Skin of body (tissue), 2 donors: ENCODE data around the gene FKBP11. TPM values are rescaled to one million over a fixed set of nuclear protein-coding genes. Genes with fewer than 3 reads are reported as not detected.
A peak's percentile ranks its signal among the peaks of the same experiment; 100 is the strongest.

ENCODE experiments used
- DNase-seq: peaks from one replicate; lab custom pipeline; 2025; lab: John Stamatoyannopoulos, UW
- total RNA-seq: library from RNA; depleted of rRNA; stranded (reverse); fragments of >200 nt; gene quantifications from one replicate; pipeline ENCODE4 v1.2.3, GENCODE V29; 2014

Gene FKBP11
- total RNA-seq: 16.4 TPM

DNA sequence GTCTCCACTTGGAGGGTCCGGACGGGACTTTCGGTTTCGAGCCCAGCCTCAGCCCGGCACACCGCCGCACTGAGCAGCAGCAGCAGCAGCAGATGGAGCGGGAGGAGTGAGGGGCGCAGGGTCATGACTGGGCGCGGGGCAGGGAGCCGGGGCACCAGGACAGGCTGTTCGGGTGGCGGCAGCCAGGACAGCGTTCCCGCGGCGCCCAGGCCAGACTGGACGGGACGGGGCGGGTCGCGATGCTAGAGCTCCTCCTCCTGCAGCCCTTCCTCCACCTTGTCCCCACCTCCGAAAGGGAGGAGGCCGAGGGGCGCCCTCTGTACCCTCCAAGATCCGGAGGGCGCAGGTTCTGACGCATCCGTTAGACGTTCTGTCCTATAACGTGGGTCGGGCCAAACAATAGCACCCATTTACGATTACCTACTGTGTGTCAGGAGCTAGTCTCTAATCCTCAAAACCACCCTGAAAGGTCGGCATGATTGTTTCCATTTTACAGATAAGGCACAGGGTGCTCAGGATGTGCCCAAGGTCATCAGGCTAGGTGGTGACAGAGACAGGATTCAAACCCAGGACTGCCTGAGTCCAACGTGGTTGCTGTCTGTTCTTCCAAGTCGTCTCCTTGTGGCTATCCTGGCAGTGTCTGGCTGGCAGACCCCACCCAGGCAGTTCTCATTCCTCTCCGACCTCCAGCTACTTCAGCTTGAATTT, at the start of gene FKBP11:
TSS of gene FKBP11 (minus strand) at position 189 of the 708 bp plus-strand sequence. CDS start at position 125, 64 bp downstream.
- DNase-seq: no peak

DNA sequence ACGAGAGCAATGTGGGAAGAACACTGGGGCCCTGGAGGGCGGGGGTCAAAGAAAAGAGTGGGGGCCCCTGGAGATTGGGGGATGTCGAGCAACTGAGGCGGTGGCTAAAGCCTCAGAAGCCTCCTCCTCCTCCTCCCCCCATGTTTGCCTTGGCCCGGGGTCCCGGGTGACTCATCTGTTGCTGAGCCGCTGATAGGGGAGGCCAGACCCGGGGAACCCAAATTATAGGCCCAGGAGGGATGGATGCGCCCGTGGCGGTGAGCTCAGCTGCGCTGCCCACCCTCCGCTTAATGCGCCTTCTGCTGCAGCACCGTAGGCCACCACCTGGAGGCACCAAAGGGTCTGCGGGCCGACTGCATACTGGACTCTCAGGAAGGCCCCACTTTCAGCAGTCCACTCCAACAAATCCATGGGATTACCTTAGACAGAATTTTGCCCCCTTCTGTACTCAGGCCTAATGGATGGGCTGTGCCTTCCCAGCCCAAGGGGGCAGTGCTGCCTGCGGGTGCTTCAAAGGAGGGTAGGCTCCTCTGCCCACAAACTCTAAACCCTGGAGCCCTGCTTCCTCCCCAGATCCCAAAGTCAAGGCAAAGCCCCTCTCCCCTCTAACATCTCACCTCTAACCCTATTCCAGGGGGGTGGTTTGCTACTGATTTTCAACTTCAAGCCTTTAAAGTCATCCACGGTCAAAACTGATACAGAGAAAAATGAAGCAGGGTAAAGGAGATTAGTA, 48.8 kb upstream of the FKBP11 start:
- DNase-seq: no peak

DNA sequence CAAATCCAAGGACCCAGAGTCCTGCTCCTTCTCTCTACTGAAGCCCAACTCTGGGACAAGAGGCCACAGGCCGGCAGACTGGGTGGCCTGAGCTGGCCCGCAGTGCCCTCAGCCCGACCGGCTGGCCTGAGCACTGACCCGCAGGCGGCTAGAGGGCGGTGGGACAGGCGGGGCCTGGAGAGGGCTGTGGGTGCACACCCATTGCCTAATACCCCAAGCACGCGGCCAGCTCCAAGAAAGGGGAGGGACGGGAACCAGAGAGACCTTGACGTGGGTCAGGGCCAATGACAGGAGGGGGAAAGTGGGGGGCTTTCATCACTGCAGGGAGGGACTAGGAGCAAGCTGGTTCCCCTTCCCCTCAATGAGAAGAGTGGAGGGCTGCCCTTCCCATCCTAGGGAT, 48.2 kb upstream of the FKBP11 start:
- DNase-seq: no peak

DNA sequence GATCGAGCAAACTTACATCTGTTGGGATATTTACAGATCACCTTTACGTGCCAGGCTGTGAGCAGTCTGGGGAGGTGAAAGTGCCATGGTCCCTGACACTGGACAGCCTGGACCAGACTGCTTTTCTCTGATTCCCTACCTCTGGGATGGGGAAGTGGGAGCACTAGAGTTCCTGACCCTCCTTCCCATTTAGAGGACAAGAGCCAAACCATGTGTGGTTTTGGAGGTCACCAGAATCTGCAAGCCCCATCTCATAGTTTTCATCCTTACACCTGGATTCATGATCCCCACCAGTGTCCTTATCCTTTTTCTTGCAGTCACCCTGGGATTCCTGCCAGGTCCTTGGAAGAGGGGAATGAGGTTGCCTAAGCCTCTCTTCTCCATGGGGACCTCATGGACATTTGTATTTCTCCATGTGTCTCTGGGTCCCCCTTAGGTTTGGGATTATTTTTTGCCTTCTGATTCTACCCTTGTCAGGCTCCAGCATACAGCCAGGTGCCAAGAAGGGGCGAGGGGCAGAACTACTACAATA, 47.7 kb upstream of the FKBP11 start:
- no peak for DNase-seq

DNA sequence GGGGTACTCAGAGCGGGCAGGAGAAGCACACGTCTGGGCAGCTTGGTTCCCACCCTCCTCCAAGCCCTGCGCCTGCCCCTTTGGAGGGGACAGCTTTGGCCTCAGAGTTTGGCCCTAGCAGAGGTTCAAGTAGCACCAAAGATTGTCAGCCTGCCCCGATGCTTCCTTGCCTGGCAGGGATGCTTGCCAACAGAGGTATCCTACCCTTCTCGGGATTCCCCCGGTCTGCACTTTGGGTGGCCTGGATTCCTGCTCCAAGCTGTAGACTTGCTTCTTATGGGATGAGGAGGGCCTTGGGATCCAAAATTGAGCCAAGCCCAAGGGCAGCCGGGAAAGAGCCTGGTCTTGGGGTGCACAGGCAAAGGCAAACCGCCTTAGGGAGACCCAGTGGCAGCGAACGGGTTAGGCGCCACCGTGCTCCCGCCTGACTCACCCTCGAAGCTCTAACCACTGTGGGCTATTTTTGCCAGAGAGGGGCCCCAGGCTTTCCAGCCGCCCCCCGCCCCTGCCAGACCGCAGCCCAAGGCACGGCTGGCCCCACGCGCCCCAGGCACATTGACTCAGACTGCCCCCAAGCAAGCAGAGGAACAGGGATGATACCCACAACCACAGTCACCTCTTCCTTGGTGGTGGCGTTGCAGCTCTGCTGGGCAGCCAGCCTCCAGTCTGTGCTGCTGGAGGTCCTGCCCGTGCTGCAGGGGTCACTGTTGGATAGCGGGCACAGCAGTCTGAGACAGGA, 47.1 kb upstream of the FKBP11 start:
- DNase-seq: no peak

DNA sequence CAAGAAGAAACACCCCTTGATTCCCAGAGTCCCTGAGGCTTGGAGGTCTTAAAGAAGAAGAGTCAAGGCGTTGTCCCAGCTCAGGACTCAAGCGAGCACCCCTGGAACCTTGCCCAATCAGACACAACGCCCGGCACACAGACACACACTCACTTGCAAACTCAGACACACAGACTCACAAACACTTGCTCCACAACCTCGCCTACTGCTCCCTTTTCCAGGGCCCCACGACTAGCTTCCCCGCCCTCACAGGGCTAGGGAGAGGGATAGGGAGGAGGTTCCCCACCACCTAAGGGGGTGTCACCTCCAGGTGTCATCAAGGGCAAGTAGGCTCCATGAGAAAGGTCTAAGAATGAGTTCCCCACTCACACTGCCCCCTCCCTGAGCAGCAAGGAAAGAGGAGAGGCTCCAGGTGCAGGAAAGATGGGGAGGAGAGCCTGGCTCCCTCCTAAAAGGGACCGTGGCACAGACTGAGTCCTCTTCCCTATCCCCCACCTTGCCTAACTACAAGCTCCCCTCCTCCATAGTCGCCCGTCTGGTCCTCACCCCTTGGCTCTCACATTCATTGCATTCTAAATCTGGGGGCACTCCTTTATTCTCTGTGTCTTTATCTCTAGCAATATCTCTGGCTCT, 45.5 kb upstream of the FKBP11 start:
- no peak for DNase-seq

DNA sequence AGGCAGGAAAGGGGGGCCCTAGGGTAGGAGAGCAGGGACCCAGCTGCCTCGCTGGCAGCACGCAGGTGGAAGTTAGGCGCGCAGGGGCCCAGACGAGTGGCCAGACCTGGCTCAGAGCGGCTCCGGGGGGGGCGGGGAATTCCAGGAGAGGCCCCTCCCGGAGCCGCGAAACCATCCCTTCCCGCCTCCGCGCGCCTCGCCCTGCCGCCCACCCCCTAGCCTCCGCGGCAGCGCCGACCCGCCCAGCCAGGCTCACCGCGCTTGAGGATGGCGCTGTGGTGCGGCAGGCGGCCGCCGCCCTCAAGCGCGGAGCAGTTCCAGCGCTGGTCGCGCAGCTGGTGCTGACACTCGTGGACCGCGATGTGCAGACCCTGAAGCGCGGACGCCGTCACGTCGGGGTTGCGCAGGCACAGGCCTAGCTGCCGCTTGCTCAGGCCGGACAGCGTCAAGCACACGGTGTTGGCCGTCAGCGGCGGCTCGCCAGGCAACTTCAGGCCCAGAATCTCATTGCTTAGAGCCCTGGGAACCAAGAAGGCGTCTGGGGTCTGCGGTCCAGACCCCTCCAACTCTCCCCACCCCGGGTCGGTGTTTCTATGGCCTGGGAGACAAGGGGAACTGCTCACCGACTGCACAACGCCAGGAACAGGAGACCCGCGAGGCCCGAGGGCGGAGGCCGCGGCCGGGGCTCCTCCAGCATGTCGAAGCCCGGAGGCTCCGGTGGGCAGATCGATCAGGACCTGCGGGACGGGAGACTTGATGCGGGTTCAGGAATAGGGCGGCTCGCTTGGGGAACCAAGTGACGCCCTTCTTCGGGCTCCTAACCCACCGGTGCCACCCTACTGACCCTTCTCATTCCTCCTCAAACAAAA, 44.8 kb upstream of the FKBP11 start:
- no peak for DNase-seq

DNA sequence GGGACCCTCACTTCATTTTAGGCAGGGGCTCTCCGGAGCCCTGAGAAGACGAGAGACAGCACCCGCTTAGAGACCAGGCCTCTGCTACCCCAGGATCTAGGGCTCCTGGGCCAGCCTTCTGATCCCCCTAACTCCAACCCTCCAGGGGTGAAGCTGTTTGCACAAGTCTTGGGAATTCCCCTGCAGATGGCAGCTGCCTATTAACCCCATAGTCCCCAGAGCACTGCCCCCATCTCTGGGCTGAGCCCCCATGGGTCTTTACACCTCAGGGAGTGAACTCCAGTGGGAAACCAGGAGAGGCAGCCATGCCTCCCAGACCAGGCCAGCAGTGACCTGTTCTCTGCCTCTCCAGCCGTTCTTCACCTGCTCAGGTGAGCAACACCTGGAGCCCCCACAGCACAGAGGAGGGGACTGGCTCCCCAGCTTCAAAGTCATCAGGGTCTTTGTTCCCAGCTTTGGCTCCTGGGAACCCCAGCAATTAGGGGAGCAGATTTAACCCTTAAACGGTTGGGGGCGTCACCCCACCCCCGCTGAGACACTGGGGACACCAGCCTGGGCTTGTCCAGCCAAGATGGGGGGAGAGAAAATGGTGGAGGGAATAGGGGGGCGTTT, 44.0 kb upstream of the FKBP11 start:
- no peak for DNase-seq

DNA sequence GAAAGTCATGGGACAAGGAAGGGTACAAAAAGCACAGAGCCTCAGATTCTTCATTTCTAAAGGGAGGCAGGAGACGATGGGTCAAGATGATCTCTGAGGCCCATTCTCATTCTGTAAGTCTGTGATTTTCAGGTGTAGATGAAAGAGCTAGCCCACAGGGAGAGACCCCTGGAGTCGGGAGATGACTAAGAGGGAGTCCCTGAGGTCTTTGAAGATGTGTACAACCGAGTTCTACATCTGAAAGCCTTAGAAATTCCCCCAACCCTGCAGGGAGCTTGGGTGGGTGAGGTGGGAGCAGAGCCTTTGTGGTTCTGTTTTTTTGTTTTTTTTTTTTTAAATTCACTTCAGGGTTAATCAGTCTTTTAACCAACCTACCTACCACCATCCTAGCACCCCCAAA, 43.2 kb upstream of the FKBP11 start:
- DNase-seq: no peak

DNA sequence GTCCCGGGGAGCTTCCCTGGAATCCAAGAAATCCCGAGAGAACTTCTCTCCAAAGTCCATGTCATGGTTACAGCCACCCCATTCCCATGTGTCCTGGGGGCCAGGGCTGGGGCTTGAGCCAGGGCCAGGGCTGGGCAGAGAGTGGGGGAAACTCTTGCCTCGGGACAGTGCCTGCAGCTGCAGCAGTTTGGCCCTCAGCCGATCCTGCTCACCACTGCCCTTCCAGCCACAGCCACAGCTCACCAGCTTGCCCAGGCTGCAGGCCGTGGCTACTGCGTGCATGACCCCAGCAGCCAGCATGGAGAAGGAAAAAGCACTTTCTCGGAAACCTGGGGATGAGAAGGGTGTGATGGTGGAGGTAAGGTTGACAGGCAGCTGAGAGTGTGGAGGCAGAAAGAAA, 42.7 kb upstream of the FKBP11 start:
- DNase-seq: no peak

DNA sequence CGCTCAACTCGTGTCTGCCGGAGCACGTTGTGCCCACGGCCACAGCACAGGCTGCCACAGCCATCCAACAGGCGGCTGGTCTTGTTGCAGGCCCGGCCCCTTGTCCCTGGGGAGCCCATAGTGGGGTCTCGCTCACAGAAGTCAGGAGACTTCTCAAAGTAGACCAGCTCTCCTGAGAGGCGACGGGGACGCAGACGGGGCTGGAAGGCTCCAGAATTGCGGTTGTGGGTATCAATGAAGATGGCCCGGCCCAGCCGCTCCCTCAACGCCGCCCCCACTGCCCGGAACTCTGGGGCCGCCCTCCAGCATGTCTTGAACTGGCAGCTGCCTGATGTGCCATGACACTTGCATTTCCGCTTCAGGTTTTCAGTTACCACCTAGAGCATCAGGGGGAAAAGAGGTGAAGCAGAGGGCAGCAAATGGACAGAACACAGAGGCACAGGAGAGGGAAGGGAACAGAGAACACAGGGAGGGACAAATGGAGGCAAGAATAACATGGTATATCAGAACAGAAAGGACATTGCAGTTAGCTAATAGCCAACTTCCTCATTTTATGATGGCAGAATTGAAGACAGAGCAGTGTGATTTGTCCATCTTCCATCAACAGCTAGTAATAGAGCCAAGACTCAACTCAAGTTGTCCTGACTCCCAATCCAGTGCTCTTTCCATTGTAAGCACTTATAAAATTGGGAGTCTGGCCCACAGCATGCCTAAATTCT, 41.0 kb upstream of the FKBP11 start:
- no peak for DNase-seq

DNA sequence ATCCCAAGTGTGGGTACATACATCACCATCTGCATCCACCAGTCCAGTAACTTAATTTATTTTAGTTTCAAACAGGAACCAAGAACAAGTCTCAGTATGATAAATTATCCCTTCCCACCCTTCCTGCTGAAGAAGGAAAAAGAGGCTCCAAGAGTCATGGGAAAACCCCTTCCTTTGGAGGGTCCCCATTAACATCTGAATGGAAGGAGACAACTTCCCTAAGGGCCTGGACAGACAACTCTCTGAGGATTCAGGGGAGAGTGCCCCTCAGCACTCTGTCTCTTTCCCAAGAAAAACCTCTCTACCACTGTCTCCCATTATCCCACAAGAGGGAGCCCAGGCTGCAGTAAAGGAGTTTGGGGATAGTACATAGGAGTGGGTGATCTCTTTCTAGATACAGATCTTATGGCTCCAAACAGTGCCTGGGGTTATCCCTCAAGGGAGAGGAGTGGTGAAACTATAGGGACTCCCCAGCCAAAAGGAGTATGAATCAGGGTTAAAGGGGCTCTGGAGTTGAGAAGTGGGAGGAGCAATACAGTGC, 40.1 kb upstream of the FKBP11 start:
- DNase-seq: no peak

DNA sequence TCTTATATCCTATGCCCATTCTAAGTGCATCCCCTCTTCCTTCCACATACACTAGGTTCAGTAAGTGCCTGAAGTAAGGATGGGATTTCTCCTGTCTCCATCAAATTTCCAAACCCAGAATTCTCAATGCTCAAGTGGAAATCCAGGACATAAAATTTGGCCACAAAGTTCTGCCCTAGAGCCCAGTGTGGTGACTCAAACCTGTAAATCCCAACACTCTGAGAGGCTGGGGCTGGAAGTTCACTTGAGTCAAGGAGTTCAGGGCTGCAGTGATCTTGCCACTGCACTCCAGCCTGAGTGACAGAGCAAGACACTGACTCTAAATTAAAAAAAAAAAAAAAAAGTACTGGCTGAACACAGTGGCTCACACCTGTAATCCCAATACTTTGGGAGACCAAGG, 36.5 kb upstream of the FKBP11 start:
- no peak for DNase-seq

DNA sequence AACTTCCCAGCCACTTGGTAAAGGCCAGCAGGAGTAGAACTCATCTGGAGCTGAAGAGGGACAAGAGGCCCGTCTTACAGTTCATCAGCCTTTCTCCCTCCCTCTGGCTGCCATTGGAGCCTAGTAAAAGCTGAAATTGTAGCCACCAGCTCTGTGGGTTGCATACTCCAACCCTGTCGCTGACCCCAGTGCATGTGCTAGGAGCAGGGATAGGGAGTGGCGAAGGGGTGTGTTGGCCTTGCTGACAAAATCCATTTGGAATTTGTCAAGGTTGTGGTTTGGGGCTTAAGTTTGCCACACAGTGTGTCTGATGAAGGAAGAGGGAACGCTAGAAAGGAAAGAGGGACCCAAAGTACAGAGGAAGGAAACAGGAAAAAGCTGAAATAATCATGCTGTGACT, 36.0 kb upstream of the FKBP11 start:
- DNase-seq: no peak

DNA sequence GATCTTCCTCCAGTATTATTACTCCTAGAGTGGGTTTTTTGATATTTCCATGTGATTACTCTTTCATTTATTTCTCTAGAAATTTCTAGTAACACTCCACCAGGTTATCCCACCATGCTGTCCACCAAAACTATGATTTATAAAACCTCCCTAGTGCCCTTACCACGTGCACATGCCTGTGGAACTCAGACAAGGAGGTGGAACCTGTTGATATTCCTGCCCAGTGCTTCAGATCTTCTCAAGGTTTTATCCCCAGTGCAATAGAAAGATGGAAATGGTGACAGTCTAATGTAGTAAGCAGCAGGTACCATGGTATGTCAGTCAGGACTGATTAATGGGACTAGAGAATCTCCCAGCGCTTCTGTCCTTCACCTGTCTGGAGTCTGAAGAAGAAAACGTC, 35.5 kb upstream of the FKBP11 start:
- no peak for DNase-seq

DNA sequence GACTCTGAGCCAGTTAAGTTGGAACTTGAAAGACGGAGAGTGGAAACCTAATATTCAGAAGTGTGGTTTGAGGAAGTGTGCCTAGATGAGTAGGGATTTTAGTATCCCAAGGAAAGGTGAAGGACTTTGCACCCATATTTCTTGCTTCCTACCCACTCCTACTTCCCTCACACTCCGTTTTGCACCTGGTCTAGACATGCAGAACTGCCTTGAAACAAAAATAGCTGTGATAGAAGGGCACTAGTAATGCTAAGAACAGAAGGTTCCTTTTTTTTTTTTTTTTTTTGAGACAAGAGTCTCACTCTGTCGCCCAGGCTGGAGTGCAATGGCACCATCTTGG, 32.7 kb upstream of the FKBP11 start:
- no peak for DNase-seq

DNA sequence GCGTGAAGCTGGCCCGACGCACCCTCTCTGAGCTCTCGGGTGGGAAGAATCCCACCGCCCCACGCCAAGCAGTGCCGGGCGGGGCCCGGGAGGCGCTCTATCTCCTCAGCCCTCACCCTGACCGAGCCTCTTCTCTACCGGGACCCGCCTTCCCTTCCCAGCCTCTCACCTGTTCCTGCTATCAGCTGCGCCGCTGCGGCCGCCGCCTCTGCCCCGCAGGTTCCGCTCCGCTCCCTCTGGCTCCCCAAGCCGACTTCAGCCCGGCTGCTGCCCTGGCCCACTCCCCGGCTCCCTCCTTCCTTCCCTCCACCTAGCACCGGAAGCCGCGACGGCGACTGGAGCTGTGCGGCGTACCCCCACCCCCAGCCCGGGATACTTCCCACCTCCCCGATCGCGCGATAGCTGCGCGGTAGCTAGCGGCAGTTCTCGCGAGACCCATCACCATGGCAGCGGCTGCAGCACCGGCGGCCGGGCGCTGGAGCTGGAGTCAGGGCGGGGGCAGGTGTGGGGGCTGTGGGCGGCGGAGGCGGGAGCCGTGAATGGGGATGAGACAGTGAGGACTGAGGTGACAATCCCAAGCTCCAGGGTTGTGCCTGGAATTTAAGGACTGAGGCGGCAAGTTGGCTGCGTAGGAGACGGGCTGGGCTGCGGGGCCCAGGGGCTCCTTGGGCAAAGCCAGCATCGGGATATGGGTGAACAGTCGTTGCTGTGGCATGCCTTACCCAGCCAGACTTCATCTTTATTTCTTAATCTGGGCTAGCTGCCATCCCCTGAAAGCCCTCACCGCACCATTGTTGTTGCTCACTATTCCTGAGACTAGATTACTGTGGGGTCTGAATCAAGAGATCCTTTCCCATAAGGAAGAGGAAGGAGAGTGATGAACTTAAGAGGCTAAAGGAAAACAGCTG, 32.1 kb upstream of the FKBP11 start, which contains the start of gene ARF3:
TSS of gene ARF3 (minus strand) at position 347 of the 908 bp plus-strand sequence. CDS start 16,392 bp downstream, outside the sequence.
- DNase-seq: peak; percentile 93
